ENCODE results near the gene UCK1.
"Not testable (repeated sequence)": the region's sequence is repeated elsewhere in the genome, so short reads cannot be mapped to it uniquely, and the experiment has no call there.

The UCK1 gene

GRCh38 chr9:131554087-131554842, 23.2 kb upstream of the UCK1 start:
- DNase-seq, result no peak

- DNase-seq, result no peak
These were observed 21.0 kb upstream of the UCK1 start for GRCh38 chr9:131552030-131552429.

GRCh38 chr9:131550465-131550864, 19.4 kb upstream of the UCK1 start:
- not testable (repeated sequence) for DNase-seq

GRCh38 chr9:131549186-131549585, 18.1 kb upstream of the UCK1 start:
- not testable (repeated sequence) for DNase-seq

GRCh38 chr9:131546336-131547084, 15.4 kb upstream of the UCK1 start:
- no peak for DNase-seq

GRCh38 chr9:131545786-131546335, 14.8 kb upstream of the UCK1 start:
- no peak for DNase-seq

GRCh38 chr9:131545003-131545785, 14.1 kb upstream of the UCK1 start, which contains the start of gene PRRT1B:
PRRT1B (plus strand) TSS chr9:131545523; CDS start chr9:131545616, 93 bp downstream.
- no peak for DNase-seq

- DNase-seq, result no peak
These were observed 12.1 kb upstream of the UCK1 start for GRCh38 chr9:131543141-131543540.

GRCh38 chr9:131539223-131539923, 8.3 kb upstream of the UCK1 start:
- no peak for DNase-seq

- no peak for DNase-seq
These were observed 6.9 kb upstream of the UCK1 start for GRCh38 chr9:131537946-131538345.

GRCh38 chr9:131534721-131535237, 3.7 kb upstream of the UCK1 start:
- DNase-seq, result no peak

GRCh38 chr9:131530546-131530919, 530 bp downstream of the UCK1 start:
- DNase-seq, result no peak

- no peak for DNase-seq
These were observed 1.2 kb downstream of the UCK1 start for GRCh38 chr9:131529597-131530545.

- DNase-seq, result no peak
These were observed 2.1 kb downstream of the UCK1 start for GRCh38 chr9:131528886-131529505.

GRCh38 chr9:131528186-131528585, 2.9 kb downstream of the UCK1 start:
- no peak for DNase-seq

- DNase-seq, result no peak
These were observed 5.2 kb downstream of the UCK1 start for GRCh38 chr9:131525643-131526565.

- no peak for DNase-seq
These were observed 6.3 kb downstream of the UCK1 start for GRCh38 chr9:131524665-131525315.

Measured in T1000 (cell line).